H9 (cell line): ENCODE data around the gene ENDOV. TPM values are rescaled to one million over a fixed set of nuclear protein-coding genes. Genes with fewer than 3 reads are reported as not detected.

Experiments used
- DNase-seq: peaks from one replicate; pipeline ENCODE4 v3.0.0-alpha.2; 2017
- H2AFZ ChIP-seq: one replicate; pipeline ENCODE4 v1.6.1; 2013; ENCODE audit warnings: mild to moderate bottlenecking, low read length, control low read depth, moderate library complexity
- H2AK5ac ChIP-seq: 2 replicates; pipeline ENCODE4 v1.6.1; 2013; ENCODE audit warnings: low read length, control low read depth, mixed read lengths; ENCODE audit not compliant: insufficient read length
- H2BK120ac ChIP-seq: one replicate; pipeline ENCODE4 v1.6.1; 2013; ENCODE audit warnings: low read depth, mild to moderate bottlenecking, low read length, control low read depth, inconsistent platforms; ENCODE audit not compliant: poor library complexity, severe bottlenecking
- H2BK12ac ChIP-seq: 2 replicates; pipeline ENCODE4 v1.6.1; 2013; ENCODE audit warnings: low read length, control low read depth, mixed read lengths, low read depth; ENCODE audit not compliant: insufficient read length
- H2BK15ac ChIP-seq: 2 replicates; pipeline ENCODE4 v1.6.1; 2013; ENCODE audit warnings: low read depth, low read length, control low read depth
- H2BK20ac ChIP-seq: one replicate; pipeline ENCODE4 v1.6.1; 2013; ENCODE audit warnings: low read depth, mild to moderate bottlenecking, low read length, control low read depth, inconsistent platforms; ENCODE audit not compliant: poor library complexity, severe bottlenecking
- H2BK5ac ChIP-seq: 2 replicates; pipeline ENCODE4 v1.6.1; 2013; ENCODE audit warnings: low read length, control low read depth, mixed read lengths; ENCODE audit not compliant: insufficient read length
- H3K14ac ChIP-seq: 2 replicates; pipeline ENCODE4 v1.6.1; 2013; ENCODE audit warnings: low read length, control low read depth; ENCODE audit not compliant: insufficient read depth
- H3K18ac ChIP-seq: 2 replicates; pipeline ENCODE4 v1.6.1; 2013; ENCODE audit warnings: low read depth, mild to moderate bottlenecking, mixed read lengths, low read length, control low read depth; ENCODE audit not compliant: insufficient read length
- H3K23ac ChIP-seq: 2 replicates; pipeline ENCODE4 v1.6.1; 2013; ENCODE audit warnings: low read length, control low read depth, mixed read lengths, low read depth; ENCODE audit not compliant: insufficient read length
- H3K23me2 ChIP-seq: 2 replicates; pipeline ENCODE4 v1.6.1; 2013; ENCODE audit warnings: low read depth, mild to moderate bottlenecking, mixed read lengths, low read length, control low read depth; ENCODE audit not compliant: insufficient read length, poor library complexity, severe bottlenecking
- H3K27ac ChIP-seq: 2 replicates; pipeline ENCODE4 v1.5.1; 2013; ENCODE audit warnings: low read length, control low read depth, mixed read lengths, low read depth; ENCODE audit not compliant: insufficient read length
- H3K27me3 ChIP-seq: 2 replicates; pipeline ENCODE4 v1.6.1; 2013; ENCODE audit warnings: low read length, control low read depth, inconsistent platforms; ENCODE audit not compliant: insufficient read depth
- H3K4ac ChIP-seq: 2 replicates; pipeline ENCODE4 v1.6.1; 2013; ENCODE audit warnings: low read depth, mild to moderate bottlenecking, control low read depth, inconsistent platforms, low read length, moderate library complexity
- H3K4me1 ChIP-seq: 2 replicates; pipeline ENCODE4 v1.6.1; 2013; ENCODE audit warnings: low read length, control low read depth, inconsistent platforms; ENCODE audit not compliant: insufficient read depth
- H3K4me2 ChIP-seq: 2 replicates; pipeline ENCODE4 v1.6.1; 2013; ENCODE audit warnings: low read length, control low read depth, mixed read lengths; ENCODE audit not compliant: insufficient read length, insufficient read depth
- H3K56ac ChIP-seq: 2 replicates; pipeline ENCODE4 v1.6.1; 2013; ENCODE audit warnings: low read depth, mild to moderate bottlenecking, mixed read lengths, low read length, control low read depth; ENCODE audit not compliant: insufficient read length
- H3K79me1 ChIP-seq: 2 replicates; pipeline ENCODE4 v1.6.1; 2013; ENCODE audit warnings: low read depth, mild to moderate bottlenecking, moderate library complexity, low read length, control low read depth, inconsistent platforms; ENCODE audit not compliant: insufficient read depth, poor library complexity, severe bottlenecking
- H3K79me2 ChIP-seq: 2 replicates; pipeline ENCODE4 v1.6.1; 2013; ENCODE audit warnings: low read length, control low read depth, inconsistent platforms; ENCODE audit not compliant: insufficient read depth
- H3K9ac ChIP-seq: 2 replicates; pipeline ENCODE4 v1.6.1; 2013; ENCODE audit warnings: low read length, control low read depth, mixed read lengths; ENCODE audit not compliant: insufficient read length; ENCODE audit errors: extremely low read depth
- H3K9me3 ChIP-seq: one replicate; pipeline ENCODE4 v1.6.1; 2013; ENCODE audit warnings: low read depth, low read length, inconsistent platforms; ENCODE audit not compliant: control insufficient read depth
- H3T11ph ChIP-seq: one replicate; pipeline ENCODE4 v1.6.1; 2013; ENCODE audit warnings: mild to moderate bottlenecking, low read length, control low read depth, inconsistent platforms
- H4K20me1 ChIP-seq: one replicate; pipeline ENCODE4 v1.6.1; 2013; ENCODE audit not compliant: control insufficient read depth, insufficient read length, insufficient read depth
- H4K5ac ChIP-seq: 2 replicates; pipeline ENCODE4 v1.6.1; 2013; ENCODE audit warnings: low read depth, mild to moderate bottlenecking, mixed read lengths, low read length, control low read depth; ENCODE audit not compliant: insufficient read length
- H4K8ac ChIP-seq: replicated peaks from 2 replicates; pipeline ENCODE4 v1.6.1; 2013; ENCODE audit warnings: low read length, control low read depth, mixed read lengths, low read depth; ENCODE audit not compliant: insufficient read length
- H4K91ac ChIP-seq: 2 replicates; pipeline ENCODE4 v1.6.1; 2013; ENCODE audit warnings: low read depth, mild to moderate bottlenecking, moderate library complexity, mixed read lengths, low read length, control low read depth; ENCODE audit not compliant: insufficient read length
- H3K27ac Mint-ChIP-seq, 3 experiments: 2 replicates in 2 of 3; 3 replicates in 1 of 3; pipeline ENCODE4 v1.8.0; 2020 to 2021; ENCODE audit warnings: mixed read lengths in 3 of 3, mild to moderate bottlenecking in 1 of 3, moderate library complexity in 1 of 3
- H3K27me3 Mint-ChIP-seq: 2 replicates; pipeline ENCODE4 v1.8.0; 2021; ENCODE audit warnings: low read depth, mild to moderate bottlenecking, moderate library complexity, mixed read lengths
- H3K36me3 Mint-ChIP-seq, 3 experiments: 2 replicates in 2 of 3; 3 replicates in 1 of 3; pipeline ENCODE4 v1.8.0; 2020 to 2021; ENCODE audit warnings: low read depth in 3 of 3, mixed read lengths in 3 of 3; ENCODE audit not compliant: insufficient read depth in 1 of 3
- H3K4me1 Mint-ChIP-seq, 2 experiments: 2 replicates each; pipeline ENCODE4 v1.8.0; 2020; ENCODE audit warnings: mixed read lengths in 2 of 2
- H3K4me3 Mint-ChIP-seq, 2 experiments: 2 replicates in 1 of 2; 3 replicates in 1 of 2; pipeline ENCODE4 v1.8.0; 2020 to 2021; ENCODE audit warnings: mild to moderate bottlenecking in 2 of 2, mixed read lengths in 2 of 2, moderate library complexity in 1 of 2
- H3K9me3 Mint-ChIP-seq, 2 experiments: 2 replicates in 1 of 2; 3 replicates in 1 of 2; pipeline ENCODE4 v1.8.0; 2020; ENCODE audit warnings: mild to moderate bottlenecking in 2 of 2, mixed read lengths in 2 of 2, moderate library complexity in 1 of 2
- CTCF ChIP-seq: fragments of 200-600 bp; sonication (generic); conservative IDR thresholded peaks from 3 replicates; pipeline ENCODE4 v1.8.0; 2021; ENCODE audit warnings: antibody characterized with exemption, mild to moderate bottlenecking
- WGBS: extraction: QIAGEN DNeasy Blood & Tissue Kit; methylation state at CpG from one replicate; pipeline ENCODE4 v1.1.7; 2013; ENCODE audit warnings: missing lambda C conversion rate, low lambda C conversion rate, mixed read lengths; ENCODE audit not compliant: insufficient read length; ENCODE audit errors: extremely low coverage; 5-methylcytosine and 5-hydroxymethylcytosine counted together
- total RNA-seq: library from RNA; stranded (reverse); gene quantifications from 2 replicates; pipeline ENCODE4 v1.2.1, GENCODE V29; 2021

Gene ENDOV
- total RNA-seq, 1 experiment from 2014 or later = 17.1 TPM

- no peak overlapping the region for H3K4me2 ChIP-seq
- H2AK5ac ChIP-seq = no peak overlapping the region
- H3K27me3 Mint-ChIP-seq = peaks cover 36% of the 10 kb centered on the region
- no peak for DNase-seq
- H3K23me2 ChIP-seq = no peaks in the 10 kb centered on the region
- no peaks in the 10 kb centered on the region for H3K79me2 ChIP-seq
- TF ChIP-seq CTCF = no peak
- H3K4me3 Mint-ChIP-seq = no peak overlapping the region; a peak in 1 of 5 replicates
- H3K9ac ChIP-seq = no peak overlapping the region
- H2BK15ac ChIP-seq = no peak overlapping the region
- no peak overlapping the region for H4K8ac ChIP-seq
- H4K5ac ChIP-seq = no peak overlapping the region
- peaks cover 7 to 19% of the 10 kb centered on the region in 2 experiments for H3K4me1 Mint-ChIP-seq
- H3K9me3 Mint-ChIP-seq = no peaks in the 10 kb centered on the region
- no peak overlapping the region for H2BK5ac ChIP-seq
- no CpG with 5 or more reads among the region's 12 CpGs for WGBS
- H3K4ac ChIP-seq = no peak overlapping the region
- no peak overlapping the region for H2BK20ac ChIP-seq
- H3T11ph ChIP-seq = no peak overlapping the region
- H2BK120ac ChIP-seq = no peak overlapping the region
- H3K14ac ChIP-seq = no peak overlapping the region
- H3K79me1 ChIP-seq = no peaks in the 10 kb centered on the region
- H3K27ac ChIP-seq = no peak overlapping the region
- H2AFZ ChIP-seq = no peak overlapping the region
- no peak overlapping the region for H3K27ac Mint-ChIP-seq
- H3K23ac ChIP-seq = no peak overlapping the region
- H3K36me3 Mint-ChIP-seq = no peaks in the 10 kb centered on the region
- H4K20me1 ChIP-seq = no peaks in the 10 kb centered on the region
- H4K91ac ChIP-seq = no peak overlapping the region
- no peaks in the 10 kb centered on the region for H3K27me3 ChIP-seq
- no peaks in the 10 kb centered on the region for H3K4me1 ChIP-seq
- no peaks in the 10 kb centered on the region for H3K9me3 ChIP-seq
- H3K18ac ChIP-seq = no peak overlapping the region
- no peak overlapping the region for H3K56ac ChIP-seq
- no peak overlapping the region for H2BK12ac ChIP-seq
Observed at GRCh38 chr17:80442323-80442659, 27.3 kb downstream of the ENDOV start.
